ENCODE data around the gene KLB.
"Not testable (repeated sequence)": the region's sequence is repeated elsewhere in the genome, so short reads cannot be mapped to it uniquely, and the experiment has no call there.

KLB gene

GRCh38 chr4:39406763-39407583 is at the start of gene KLB:
KLB (plus strand) TSS chr4:39406930; CDS start chr4:39406950, 20 bp downstream.
- no peak for DNase-seq

DNA sequence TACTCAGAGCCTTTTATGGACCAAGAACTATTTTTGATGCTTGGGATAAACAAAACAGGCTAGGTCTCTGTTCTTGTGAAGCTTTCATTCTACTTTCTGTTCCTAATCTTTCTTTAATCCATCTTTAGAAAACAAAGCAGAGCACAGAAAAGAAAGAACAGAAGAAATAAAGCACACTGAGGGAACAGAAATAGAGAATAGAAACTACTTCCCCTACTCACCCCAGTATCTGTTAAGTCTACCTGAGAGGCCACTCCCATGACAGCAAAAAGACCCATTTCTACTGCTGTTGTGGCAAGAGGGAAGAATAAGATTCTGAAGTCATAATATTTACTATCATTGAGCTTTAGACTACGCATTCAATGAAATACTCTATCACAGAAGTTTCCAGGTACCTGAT is 49.7 kb upstream of the KLB start:
- DNase-seq, result no peak

- not testable (repeated sequence) for DNase-seq
Measured at GRCh38 chr4:39360611-39361010, 46.1 kb upstream of the KLB start.

GRCh38 chr4:39362827-39363226 is 43.9 kb upstream of the KLB start:
- no peak for DNase-seq

- DNase-seq, result no peak
Measured at GRCh38 chr4:39363773-39364393, 42.8 kb upstream of the KLB start.

GRCh38 chr4:39365360-39365759 is 41.4 kb upstream of the KLB start:
- peak; percentile 25 for DNase-seq

DNA sequence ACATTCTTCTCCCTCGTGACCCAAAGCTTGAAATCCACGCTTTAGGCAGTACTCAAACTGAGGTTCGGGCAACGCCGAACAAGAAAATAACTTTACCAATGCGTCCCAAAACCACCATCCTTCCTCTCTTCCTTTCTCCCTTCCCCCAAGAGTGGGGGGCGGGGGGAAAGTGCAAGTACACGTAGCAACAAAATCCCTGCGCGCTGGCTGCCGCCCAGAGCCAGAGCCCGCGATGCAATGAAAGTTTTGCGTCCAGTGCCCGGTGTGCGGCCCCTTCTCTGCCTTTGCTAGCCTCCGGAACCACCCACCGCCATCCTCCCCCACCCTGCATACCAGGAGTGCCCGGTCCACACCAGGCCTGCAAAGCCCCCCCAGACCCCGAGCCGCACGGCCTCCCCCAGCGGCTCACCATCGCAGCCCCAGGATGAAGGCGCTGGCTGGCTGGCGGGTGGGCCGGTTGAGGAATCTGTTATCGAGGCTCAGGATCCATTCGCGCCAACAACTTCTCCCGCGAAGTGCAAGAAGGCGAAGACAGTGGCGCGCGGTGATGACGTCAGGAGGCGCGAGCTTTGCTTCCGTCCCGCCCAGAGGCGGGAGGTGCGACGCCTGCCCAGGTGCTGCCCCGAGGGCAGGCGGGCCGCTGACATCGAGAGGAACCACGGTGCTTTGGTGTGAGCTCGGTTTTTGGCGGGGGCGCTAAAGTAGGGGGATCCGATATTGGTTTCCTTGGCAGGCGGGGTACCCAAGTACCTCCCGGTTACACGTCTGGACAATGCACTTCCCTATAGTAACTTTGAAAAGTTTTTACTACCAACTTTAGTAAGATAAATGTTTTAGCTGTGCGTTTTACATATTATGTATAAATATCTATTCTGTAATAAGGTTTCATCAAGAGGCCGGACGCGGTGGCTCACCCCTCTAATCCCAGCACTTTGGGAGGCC is 40.6 kb upstream of the KLB start, which contains the start of gene RFC1:
TSS of gene RFC1 (minus strand) at position 533 of the 942 bp plus-strand sequence. CDS start at position 412, 121 bp downstream.
- DNase-seq, result peak; percentile 92

- DNase-seq, result no peak
Measured at GRCh38 chr4:39367166-39367565, 39.6 kb upstream of the KLB start.

DNA sequence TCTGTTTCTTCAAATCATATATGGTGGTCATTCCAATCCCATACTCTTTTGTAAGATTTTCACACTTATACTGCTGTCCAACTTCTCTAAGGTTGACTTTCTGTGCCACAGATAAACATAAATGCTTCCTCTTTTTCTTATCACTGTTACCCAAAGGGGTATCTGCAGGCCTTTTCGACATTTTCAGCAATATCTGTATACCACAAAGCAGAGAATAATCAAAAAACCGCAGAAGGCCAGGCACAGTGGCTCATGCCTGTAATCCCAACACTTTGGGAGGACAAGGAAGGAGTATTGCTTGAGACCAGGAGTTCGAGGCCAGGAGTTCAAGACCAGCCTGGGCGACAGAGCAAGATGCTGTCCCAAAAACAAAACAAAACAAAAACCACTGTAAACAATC is 37.4 kb upstream of the KLB start:
- DNase-seq, result no peak

- DNase-seq, result not testable (repeated sequence)
Measured at GRCh38 chr4:39371209-39371608, 35.5 kb upstream of the KLB start.

GRCh38 chr4:39375478-39375877 is 31.3 kb upstream of the KLB start:
- no peak for DNase-seq

DNA sequence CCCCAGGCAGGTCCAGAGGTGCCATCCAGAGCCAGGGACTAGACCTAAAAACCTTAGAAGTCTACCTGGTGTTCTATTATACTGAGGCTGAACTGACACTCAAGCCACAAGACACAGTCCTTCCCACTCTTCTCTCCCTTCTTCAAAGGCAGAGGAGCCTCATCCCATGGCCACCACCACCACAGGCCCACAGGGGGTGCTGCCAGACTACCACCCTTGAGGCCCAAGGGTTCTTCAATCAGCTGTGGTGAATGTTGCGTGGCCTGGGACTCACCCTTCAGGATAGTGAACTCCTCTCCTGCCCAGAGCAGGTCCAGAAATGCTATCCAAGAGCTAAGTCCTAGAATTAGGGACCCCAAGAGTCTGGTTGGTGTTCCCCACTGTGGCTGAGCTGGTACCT is 23.0 kb upstream of the KLB start:
- no peak for DNase-seq

DNA sequence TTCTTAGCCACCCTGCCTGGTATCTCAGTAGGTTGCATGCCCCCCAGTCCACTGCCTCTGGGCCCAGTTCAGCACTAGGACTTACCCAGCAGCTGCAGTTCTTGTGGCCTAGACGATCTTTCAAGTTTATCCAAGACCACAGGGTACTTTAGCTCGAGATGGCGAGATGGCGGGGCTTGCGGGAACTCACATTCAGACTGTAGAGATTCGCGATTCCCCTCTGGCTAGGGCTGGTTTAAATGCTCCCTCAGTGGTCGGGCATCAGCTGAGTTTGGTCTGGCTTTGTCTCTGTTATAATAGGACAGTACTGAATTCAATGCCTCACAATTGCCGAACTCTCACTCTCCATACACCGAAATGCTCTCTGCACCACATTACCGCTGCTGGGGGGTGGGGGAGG is 22.2 kb upstream of the KLB start:
- no peak for DNase-seq

- DNase-seq, result no peak
Measured at GRCh38 chr4:39390603-39391002, 16.1 kb upstream of the KLB start.

- no peak for DNase-seq
Measured at GRCh38 chr4:39394706-39395105, 12.0 kb upstream of the KLB start.

DNA sequence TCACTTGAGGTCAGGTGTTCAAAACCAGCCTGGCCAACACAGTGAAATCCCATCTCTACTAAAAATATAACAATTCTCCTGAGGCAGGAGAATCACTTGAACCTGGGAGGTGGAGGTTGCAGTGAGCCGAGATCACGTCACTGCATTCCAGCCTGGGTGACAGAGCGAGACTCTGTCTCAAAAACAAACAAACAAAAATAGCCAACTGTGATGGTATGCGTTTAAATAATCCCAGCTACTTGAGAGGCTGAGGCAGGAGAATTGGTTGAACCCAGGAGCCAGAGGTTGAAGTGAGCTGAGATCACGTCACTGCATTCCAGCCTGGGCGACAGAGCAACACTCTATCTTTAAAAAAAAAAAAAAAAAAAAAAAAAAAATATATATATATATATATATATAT is 5.1 kb upstream of the KLB start:
- DNase-seq, result not testable (repeated sequence)

DNA sequence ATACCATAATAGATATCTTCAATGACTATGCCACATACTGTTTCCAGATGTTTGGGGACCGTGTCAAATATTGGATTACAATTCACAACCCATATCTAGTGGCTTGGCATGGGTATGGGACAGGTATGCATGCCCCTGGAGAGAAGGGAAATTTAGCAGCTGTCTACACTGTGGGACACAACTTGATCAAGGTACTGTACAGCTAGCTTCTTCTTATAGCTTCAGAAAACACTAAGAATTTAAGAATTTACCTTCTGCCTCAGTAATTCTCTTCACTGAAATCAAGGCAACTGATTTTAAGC is 805 bp downstream of the KLB start:
- no peak for DNase-seq

GRCh38 chr4:39410415-39410814 is 3.7 kb downstream of the KLB start:
- DNase-seq, result no peak

- DNase-seq, result not testable (repeated sequence)
Measured at GRCh38 chr4:39411561-39411960, 4.8 kb downstream of the KLB start.

- DNase-seq, result no peak
Measured at GRCh38 chr4:39415678-39416283, 9.1 kb downstream of the KLB start.

GRCh38 chr4:39422247-39422646 is 15.5 kb downstream of the KLB start:
- no peak for DNase-seq

DNA sequence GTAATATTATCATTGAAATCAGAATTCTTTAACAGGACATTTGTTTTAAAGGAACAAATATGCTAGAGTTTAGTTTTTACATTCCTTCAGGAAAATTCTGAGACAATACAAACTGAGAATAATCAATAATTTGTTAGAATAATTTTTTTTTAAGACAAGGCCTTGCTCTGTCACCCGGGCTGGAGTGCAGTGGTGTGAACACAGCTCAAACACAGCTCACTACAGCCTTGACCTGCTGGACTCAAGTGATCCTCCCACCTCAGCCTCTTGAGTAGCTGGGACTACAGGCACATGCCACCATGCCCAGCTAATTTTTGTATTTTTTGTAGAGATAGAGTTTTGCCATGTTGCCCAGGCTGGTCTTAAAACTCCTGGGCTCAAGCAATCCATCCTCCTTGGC is 18.6 kb downstream of the KLB start:
- DNase-seq, result not testable (repeated sequence)

DNA sequence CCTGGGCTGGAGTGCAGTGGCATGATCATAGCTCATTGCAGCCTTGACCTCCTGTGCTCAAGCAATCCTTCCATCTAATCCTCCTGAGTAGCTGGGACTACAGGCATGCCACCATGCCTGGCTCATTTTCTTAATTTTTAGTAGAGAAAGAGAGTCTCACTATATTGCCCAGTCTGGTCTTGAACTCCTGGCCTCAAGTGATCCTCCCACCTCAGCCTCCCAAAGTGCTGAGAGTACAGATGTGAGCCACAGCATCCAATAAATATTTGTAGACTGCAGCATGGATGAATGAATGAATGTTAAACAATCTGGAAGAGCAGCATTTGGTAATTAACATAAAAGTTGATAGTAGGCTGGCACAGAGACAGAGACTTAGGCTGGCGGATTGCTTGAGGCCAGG is 20.0 kb downstream of the KLB start:
- DNase-seq, result no peak
